ENCODE results near the gene ARHGAP23. TPM values are rescaled to one million over a fixed set of nuclear protein-coding genes. Genes with fewer than 3 reads are reported as not detected.

ARHGAP23 gene
- total RNA-seq, 1 donor from 2014 or later: 145 TPM

DNA sequence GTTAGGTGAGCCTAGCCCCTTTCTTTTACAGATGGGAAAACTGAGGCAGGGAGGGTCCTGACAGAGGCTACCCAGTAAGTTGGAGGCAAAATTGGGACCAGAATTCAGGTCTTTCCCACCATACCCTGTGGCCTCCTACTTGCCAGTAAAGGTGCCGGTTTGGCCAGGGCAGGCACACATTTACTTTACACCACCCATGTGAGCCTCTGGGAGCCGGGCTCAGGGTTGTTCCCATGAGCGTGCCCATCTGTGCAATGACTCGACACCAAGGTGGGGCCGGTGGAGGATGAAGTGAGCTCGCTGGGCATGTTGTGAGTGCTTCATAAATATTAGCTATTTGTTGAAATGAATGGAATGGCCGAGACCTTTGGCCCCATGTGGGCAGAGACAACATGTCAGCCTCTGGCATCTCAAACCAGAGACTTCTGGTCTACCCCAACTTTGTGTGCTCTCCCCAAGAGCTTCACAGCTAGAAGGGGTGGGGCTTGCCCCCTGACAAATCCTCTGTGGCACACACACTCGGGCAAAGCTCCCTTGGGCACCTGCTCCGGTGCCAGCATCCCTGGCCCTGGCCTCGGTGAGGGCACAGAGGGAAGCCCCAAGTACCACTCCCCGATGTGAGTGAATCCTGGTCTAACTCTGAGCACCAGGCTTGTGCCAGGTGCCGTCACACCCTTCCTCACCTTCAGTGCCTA, 117.4 kb downstream of the ARHGAP23 start:
- DNase-seq (ENCODE audit: extremely low read depth, low read depth, low spot score): no peak

DNA sequence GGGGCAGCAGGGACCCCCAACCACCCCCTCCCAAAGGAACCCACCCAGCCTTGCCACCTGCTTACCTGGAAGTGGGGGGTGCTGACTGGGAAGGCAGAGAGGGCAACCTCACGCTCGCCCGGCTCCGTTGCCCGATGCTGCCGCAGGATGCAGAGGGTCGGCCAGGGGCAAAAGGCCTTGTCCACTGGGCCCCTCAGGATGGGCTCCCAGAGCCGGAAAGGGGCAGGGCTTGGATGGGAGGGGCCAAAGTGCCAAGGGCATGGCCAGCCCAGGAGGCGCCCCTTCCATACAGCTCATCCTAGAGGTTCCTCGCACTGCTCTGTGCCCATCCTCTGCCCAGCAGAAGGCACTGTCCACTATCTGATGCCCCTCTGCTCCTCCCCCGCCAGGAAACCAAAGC, 118.1 kb downstream of the ARHGAP23 start:
- DNase-seq (ENCODE audit: extremely low read depth, low read depth, low spot score): no peak

DNA sequence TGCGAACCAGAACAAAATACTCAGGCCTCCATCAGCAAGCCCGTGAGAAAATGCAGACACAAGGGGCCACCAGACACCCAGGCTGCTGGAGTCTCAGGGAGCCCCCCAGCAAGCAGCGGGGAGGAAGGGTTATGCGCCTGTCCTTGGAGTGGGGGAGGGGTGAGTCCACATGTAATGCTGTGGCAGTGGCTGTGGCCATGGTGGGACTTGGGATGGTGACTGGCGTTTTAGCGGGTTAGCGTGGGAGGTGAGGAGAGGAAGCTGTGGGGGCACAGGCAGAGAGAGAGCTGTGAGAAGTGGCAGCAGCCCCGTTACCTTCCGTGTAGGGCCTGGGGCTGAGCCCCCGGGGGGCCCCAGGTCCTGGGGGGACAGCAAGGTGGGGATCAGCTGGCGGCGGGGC, 119.2 kb downstream of the ARHGAP23 start:
- no peak for DNase-seq (ENCODE audit: extremely low read depth, low read depth, low spot score)

DNA sequence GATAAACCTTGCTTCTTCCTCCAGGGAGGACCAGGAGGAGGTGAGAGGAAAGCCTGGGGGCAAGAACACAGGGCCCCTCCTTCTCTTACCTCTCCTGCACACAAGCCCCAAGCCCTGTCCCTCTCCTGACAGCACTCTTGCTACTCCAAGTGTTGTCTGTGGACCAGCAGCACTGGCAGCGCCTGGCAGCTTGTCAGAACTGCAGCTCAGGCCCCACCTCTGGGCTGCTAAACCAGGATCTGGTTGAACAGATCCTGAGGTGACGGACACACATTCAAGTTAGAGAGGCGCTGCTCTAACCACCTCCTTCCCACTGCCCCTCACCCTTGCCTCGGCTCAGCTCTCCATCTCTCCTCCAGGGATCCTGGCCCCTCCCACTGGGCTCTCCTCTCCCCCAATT, 121.0 kb downstream of the ARHGAP23 start:
- no peak for DNase-seq (ENCODE audit: extremely low read depth, low read depth, low spot score)

DNA sequence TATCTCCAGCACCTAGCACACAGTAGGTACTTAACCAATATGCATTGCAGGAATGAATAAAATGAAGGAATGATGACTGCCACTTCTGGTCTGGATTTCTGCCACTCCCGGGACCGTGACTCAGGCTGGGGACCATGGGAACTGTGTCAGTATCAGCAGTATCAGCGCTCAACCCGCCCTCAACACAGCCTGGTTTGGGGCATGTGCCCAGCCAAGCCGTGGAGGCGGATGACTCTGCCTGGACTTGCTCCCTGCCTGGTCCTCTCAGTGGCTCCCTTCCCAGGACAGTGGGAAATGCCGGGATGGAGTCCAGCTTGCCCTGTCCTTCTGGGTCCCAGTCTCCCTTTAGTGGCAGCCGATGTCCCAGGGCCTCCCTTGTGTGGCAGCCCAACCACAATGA, 122.4 kb downstream of the ARHGAP23 start:
- DNase-seq (ENCODE audit: extremely low read depth, low read depth, low spot score): no peak

DNA sequence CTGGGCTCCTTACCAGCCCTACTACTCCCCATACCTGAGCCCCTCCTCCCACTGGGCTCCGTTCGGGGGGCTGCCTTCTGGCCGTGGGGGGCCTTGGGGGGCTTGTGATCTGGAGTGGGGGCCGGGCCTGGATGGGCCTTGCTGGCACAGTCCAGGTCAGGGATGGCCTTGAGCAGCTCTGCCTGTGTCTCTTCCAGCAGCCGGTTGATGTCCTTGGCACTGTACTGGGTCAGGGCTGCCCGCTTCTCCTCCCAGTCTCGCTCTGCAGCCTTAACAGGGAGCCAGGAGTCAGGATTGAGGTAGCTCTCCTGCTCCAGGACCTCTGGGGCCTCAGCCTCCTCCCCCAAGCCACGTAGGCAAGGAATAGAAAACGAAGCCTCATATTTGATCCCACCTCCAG, 122.9 kb downstream of the ARHGAP23 start:
- no peak for DNase-seq (ENCODE audit: extremely low read depth, low read depth, low spot score)

DNA sequence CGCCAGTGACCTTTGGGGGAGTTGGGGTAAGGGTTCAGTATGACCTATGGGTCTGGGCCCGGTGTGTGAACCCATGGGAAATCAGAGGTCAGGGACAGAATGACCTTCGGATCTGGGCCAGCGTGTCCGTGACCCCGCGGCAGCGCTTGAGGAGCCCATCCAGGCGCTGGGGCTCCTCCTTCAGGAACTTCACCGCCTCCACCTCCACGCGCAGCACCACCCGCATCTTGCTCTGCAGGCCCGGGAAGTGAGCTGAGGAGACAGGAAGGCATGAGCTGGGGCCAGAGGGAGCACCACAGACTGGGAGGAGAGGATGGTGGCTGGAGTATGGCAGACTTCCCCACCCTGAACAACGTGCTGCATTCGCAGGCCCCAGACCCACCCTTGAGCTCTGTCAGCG, 124.1 kb downstream of the ARHGAP23 start:
- DNase-seq (ENCODE audit: extremely low read depth, low read depth, low spot score): no peak

DNA sequence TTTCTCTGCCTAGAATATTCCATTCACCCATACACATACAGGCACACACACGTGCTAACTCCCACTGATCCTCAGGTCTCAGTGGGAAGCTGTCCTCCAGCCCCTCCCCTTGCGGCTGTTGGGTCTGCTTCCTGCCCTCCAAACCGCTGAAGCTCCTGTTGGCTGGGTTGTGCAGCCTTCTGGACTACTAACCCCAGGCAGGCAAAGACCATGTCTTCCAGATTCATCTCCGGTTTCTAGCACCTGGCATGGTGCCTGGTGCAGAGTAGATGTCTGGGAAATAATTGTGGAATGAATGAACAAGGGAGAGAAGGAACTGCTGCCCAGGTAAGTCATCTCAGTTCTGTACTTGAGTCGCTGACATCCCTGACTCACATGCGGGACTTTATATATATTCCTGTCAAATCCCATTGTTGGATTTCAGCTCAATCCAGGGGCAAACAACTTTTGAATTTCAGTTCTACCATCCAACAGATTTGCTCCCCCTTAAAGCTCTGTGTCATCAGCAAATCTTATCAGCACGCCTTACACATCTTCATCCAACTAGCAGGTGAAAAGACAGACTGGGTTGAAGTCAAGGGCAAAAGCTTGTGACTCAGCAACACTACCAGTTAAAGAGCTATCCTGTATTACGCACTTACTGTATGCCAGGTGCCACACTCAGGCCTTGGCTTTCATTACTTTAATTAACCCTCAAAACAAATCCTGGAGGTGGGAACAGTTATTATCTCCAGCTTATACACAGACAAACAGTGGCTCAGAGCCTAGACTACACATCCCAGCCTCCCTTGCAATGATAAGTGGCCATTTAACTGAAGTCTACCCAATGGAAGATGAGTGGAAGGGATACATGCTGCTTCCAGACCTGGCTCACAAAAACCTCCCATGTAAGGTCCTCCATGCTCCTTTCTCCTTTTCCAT, 126.4 kb downstream of the ARHGAP23 start:
- no peak for DNase-seq (ENCODE audit: extremely low read depth, low read depth, low spot score)

DNA sequence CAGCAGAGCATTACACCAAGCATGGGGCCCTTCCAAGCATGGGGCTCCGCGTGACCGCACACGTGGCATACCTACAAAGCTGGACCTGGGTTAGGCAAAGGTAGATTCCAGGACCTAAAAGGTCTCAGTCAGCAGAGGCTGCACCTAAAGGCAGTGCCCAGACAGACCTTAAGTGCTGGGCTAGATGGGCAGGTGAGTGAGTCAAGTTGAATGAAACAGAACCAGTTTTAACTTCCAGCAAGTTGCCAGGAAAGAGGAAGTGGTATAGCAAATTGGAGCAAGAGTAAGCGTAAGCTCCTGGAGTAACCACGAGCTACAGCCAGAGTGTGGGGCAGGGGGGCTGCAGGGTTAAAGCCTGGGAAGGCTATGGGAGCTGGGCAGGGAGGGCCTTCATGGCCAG, 128.0 kb downstream of the ARHGAP23 start:
- DNase-seq (ENCODE audit: extremely low read depth, low read depth, low spot score): no peak

DNA sequence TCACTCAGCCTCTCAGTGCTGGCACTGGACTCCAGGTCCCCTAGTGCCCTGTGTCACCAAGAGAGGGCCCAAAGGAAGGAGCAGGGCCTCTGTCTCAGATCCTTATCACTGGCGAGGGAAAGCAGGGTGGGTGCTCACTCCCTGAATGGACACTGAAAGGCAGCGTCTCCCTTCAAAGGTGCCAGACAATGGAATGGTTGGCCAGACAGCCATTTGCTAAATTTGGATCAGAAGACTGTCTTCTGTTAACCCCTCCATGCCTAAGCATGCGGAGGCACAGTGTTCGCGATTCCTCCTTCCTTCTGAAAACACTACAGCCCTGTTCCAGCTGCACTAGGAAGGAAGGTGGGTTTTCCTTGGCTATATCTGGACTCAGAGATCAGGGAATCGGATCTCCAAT, 129.1 kb downstream of the ARHGAP23 start:
- no peak for DNase-seq (ENCODE audit: extremely low read depth, low read depth, low spot score)

DNA sequence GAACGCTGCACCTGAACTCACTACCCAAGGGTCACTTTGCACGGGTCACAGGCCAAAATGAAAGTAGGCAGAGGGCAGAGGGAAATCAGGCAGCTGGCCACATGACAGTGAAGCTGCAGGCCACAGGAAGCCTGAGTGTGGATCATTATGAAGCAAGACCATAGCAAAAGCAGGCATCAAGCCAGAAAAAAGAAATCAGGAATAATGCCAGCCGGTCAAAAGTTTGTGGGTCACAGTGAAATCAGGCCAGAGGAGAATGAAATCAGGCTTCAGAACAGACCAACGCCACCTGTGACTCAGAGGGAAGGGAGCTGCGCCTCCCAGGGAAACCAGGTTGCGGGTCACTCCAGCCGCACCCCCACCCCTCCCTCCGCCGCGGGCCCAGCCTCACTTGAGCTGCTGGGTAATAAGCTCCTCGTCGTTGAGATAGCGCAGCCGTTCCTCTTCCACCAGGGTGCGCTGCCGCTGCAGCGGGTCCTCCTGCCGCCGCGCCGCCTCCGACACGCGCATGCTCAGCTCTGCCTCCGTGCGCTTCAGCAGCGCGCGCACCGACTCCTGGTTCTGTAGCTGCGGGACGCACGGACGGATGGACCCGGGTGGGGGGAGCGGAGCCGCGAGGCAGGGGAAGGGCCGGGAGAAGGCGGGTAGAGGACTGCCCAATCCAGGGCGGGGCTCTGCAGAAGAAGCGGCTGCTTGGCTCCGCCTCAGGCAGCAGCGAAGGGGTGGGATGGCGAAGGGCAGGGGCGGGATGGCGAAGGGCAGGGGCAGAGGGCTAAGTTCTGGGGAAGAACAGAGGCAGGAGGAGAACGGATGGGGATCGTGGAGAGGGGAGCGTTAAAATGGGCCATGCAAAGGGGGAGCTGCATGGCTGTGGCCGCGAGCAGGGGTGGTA, 129.8 kb downstream of the ARHGAP23 start:
- peak; percentile 10 for DNase-seq (ENCODE audit: extremely low read depth, low read depth, low spot score)

DNA sequence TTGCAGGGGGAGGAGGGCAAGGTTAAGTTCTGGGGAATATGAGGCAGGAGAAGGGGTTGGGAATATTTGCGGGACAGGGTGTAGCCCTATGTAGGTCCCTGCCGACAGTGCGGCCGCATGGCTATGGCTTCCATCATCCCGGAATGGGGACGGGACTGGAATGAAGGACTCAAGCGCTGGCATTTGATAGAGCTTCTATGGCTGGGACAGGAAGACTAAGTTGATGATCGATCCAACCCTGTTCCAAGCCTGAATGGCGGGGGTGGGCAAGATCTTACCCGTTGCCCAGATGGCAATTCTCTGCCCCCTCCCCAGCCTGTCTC, 130.4 kb downstream of the ARHGAP23 start:
- no peak for DNase-seq (ENCODE audit: extremely low read depth, low read depth, low spot score)

DNA sequence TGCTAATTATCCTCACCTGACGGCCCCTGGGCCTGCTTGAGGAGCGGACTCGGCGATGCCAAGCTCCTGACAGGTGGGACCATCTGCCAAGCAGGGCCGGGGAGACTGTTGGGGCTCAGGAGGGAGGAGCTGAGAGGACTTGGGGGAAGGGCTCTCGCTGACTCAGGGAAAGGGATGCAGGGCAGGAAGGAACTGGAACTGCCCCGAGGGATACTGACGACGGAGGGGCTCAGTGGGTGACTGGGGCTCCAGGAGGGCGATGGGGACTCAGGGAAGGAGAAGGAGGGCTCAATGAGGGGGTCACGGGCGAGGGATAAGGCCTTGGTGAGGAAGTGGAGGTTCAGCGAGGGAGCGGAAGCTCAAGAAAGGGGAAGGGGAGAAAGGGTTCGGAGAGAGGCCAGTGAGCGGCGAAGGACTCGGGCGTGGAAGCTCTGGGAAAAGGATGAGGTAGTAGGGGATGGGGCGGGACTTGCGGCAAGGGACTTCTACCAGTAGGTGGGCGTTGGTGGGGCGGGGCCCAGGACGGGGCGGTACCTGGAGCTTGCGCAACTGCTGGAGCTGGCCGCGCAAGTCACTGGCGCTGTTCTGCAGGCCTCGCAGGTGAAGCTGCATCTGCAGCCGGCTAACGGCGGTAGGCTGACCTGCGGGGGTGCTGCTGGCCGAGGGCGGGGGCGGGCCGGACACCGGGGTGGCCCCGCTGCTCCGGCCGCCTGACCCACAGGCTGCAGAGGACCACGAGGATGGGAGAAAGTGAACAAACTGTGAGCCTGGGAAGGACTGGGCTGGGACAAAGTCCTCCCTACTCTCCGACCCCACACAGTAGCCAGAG, 131.0 kb downstream of the ARHGAP23 start:
- DNase-seq (ENCODE audit: extremely low read depth, low read depth, low spot score): no peak

DNA sequence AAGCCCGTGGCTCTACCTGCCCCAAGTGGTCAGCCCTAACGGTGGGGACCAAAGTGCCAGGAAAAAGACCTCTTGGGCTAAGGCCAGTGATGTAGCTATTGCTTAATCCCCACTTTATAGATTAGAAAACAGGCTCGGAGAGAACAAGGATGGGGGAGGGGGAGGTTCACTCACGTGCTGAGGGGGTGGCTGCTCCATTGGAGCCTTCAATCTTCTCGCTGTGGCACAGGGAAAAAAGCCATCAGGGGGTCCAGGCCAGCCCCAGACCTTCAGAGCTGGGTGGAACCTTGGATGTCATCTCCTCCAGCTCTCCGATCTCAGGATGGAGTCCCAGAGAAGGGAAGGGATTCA, 131.6 kb downstream of the ARHGAP23 start:
- DNase-seq (ENCODE audit: extremely low read depth, low read depth, low spot score): no peak

DNA sequence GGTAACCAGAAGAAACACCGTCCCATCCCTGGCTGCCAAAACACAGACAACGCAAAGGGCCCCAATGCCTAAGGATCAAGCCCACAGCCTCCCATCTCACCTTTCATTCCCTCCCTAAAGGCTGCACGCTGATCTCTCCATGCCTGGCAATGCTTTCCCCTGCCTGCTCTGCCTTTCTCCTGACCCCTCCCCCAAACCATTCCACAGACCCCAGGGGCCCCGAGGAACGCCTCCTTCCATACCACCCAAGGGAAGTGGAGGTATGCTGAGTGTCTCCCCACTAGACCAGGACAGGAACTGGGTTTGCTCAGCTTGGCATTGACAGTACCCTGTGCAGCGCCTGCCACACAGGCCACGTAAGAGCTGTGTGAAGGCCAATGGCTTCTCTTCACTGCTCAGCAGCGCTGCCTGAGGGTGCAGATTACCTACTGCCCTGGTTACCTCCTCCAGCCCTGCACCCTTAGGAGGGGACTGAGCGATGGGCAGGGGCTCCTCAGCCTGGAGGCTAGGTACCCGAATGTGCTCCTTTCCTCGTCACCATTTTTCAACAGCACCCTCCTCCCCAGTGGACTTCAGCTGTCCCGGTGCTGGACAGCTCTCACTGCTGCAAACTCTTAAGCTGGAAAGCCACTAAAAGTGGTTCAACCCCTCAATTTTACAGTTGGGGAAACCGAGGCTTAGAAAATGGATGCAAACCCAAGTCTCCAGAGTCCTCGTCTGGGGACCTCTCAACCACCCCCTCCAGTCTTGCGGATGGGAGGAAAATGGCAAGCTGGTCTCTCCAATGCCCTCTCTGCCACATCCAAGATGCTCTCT, 132.4 kb downstream of the ARHGAP23 start:
- DNase-seq (ENCODE audit: extremely low read depth, low read depth, low spot score): peak; percentile 10

DNA sequence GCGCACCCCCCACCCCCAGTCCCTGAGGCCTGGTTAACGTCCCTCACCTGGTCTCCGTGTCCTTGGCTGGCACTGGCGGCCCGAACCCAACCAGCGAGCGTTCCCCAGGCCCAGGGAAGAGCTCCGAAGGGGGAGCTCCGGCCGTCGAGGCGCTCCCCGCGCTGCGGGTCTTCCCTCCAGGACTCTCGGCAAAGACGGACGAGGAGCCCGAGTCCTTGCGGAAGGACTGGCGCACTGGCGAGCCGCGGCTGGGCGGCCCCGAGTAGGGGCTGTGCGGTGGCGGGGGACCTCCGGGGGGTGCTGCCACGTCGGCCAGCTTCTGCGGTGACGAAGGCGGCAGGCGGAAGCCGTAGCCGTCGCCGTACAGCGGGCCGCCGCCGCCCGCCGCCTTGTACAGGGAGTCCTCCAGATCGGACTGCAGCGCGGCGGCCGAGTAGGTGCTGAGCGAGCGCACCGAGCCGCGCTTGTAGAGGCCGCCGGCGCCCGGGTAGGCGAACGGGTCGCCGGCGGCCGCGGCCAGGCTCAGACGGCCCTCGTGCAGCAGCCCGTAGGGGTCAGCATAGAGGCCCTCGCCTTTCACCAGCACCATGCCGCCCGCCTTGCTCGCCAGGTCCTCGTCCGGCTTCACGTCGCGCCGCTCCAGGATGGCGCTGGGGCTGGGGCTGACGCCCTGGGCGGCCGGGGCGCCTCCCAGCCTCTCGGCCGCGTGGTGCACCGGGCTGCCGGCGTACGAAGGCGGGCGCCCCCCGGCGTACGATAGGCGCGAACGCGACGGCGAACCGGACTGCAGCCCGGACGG, 133.4 kb downstream of the ARHGAP23 start:
- DNase-seq (ENCODE audit: extremely low read depth, low read depth, low spot score): no peak

Measured in glomerular endothelial cell (primary cell).